Measurements from ENCODE around the gene C11orf42.

C11orf42 gene, protein sequence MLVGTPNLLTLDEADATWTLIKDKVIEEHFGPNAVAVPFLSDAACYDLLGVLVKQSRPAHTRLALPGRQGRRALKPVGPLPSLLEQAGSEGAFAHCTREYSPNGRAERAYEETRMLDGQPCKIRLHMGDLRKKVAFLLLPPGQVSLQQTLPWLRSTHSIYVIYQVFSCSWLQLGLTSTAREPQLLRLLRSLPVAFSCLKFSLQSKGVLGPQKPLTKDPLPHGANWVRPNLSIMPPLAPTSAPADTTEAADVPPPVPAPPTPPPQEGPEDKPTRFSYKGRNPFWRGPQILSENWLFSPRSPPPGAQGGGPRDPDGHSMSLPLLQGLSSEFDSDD

DNA sequence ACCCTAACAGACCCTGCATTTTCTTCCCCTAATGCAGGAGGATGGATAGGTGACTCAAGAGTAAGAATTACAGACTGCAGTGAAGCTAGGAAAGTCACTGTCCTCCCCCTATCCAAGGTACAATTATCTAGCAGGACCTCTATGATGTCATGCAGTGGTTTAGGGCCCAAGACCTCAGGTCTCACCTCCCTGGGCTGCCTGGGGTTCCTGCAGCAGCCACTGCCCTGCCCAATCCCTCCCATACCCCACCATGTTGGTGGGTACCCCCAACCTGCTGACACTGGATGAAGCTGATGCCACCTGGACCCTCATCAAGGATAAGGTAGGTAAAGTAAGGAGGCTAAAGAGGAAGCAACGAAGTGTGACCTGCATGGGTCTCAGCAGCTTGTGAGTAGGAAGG lies at the start of gene C11orf42:
Gene C11orf42 (plus strand): TSS at position 192 of the 400 bp plus-strand sequence. CDS start 59 bp downstream, at position 251.
- FAIRE-seq = no peak

DNA sequence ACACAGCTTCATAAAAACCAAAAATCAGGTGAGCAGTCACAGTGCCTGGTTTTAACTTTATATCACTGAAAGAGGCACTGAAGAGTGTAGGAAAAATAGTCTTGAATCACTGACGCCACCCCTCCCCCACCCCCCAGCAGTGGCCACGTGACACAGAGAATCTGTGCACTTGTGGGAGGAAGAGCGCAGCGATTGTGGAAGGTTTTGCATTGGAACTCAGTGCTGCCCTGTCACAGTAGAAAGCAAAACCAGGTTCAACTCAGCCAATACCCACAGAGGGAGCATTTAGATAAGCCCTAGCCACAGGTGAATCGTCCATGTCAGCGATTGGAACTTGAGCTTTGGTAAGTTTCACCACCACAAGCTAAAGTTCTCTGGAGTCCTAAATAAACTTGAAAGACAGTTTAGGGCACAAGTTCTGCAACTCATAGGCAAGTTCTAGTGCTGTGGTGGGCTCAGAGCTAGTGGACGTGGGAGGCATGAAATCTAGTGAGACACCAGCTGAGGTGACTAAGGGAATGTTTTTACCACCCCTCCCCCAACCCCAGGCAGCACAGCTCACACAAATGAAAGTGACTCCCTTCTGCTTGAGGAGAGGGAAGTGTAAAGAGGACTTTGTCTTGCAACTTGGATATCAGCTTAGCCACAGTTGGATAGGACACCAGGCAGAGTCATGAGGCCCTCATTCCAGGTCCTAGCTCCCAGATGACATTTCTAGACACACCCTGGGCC lies 48.6 kb upstream of the C11orf42 start:
- no peak for FAIRE-seq

DNA sequence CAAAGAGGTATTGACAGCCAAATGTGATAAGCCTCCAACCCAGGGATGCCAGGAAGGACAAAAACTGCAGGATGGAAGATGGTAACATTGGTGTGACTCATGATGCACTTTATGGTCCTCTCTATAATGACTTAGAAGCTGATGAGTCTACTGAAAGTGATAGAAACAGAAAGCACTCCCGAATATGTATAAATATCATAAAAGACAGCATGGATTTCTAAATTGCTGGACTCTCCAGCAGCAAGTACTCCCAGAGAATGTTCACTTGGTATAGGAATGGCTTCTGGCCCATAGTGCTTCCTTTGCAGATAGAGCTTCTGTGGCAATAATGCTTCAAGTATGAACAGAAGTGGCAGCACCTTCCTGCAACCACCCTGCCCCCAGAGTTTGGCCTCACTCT lies 35.1 kb upstream of the C11orf42 start, which contains the start of gene OR52B2:
Gene OR52B2 (minus strand): TSS at position 101 of the 400 bp plus-strand sequence. CDS start 0 bp downstream, at position 101.
- no peak for FAIRE-seq

DNA sequence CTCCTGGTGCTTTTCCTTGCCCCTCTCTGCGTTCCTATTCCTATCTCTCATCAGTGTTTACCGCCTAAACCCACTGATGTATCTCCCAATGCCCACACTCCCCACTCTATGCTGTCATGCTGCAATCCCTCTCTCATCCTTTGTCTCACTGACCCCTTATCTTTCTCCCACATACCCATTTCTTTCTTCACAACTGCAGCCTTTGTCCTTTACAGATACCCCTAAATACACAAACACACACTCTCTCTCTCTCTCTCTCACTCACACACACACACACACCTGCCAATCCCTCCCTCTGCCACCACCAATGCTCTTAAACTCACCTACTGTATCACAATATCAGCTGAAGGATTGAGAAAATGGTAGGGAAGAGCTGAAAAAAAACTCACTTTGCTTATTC lies 29.9 kb upstream of the C11orf42 start:
- FAIRE-seq = no peak

DNA sequence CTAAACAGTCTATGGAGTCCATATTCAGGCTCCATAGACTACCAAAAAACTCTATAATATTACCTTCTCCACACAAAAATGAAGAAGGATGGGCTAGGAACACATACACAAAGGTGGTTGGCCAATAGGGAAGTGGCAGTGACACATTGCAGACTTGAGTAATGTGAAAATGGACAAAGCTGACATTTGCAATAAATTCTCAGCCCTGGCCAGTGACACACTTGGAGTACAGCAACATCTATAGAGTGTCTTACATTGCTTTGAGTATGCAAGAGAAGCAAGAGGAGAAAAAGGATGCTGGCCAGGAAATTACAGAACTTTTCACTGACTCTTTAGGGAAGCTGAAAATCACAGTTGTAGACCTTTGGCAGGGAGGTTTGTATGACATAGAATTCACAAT lies 13.6 kb upstream of the C11orf42 start:
- FAIRE-seq = no peak

DNA sequence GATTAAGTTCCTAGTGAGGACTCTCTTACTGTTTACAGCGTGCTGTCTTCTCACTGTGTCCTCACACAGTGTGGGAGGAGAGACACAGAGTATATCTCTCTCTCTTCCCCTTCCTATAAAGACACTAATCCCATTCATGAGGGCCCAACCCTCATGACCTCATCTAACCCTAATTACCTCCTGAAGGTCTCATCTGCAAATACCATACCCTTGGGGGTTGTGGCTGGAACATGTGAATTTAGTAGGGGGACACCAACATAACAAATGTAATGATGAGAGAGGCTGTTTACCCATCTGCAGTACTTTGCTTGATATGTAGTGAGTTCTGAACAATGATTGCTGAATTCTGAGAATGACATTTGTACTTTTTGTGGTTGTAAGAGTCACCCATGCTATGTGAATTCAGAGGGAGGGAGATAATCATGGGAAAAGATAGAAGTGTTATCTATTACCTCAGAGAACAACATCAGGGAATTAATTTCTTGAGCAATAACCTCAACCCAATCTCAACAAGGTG lies 11.2 kb upstream of the C11orf42 start:
- no peak for FAIRE-seq

DNA sequence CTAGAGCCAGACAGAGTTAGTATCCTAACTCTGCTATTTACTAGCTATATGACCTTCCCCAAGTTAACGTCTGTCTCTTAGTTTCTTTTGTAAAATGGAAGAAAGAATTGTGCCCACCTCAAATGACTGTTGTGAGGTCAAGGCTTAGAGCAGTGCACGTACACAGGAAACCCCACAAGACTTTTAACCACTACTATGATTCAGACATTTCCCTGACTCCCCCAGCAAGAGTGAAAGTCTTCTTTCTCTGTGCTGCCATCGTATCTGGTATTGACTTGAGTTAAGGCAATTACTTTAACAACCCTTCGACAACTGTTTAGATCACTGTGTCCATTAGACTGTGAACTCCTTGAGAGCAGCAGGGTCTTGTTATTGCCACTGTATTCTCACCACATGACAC lies 9.0 kb upstream of the C11orf42 start:
- no peak for FAIRE-seq

DNA sequence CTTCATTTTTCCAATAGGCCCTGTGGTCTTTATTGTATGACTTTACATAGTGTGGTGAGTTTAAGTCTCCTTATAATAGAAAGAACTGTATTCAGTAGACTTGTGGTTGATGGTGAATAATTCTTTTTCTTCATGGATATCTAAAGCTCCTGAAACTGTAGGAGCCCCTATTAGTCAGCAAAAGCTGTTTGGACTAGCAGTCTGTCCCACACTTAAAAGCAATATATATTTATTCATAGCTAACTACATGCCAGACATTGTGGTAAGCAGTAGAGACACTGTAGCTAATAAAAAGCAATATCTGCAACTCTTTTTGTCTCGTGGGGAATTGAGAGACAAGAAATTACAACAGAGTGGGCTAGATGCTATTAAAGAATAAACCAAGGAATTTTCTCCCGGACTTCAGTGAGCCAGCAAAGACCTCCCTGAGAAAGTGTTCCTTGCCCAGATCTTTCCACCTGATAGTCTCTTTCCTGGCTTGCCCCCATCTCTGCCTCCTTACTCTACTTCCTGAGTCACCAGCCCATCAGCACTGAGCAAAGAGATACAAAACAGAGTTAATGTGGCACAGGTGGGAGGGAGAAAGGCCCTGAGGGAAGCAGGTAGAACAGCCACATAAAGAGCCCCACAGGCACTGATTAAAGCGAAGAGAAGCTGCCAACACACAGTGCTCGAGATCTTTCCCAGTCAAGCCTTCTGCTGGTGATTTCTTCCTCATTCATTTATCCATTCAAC lies 7.7 kb upstream of the C11orf42 start:
- FAIRE-seq = no peak

DNA sequence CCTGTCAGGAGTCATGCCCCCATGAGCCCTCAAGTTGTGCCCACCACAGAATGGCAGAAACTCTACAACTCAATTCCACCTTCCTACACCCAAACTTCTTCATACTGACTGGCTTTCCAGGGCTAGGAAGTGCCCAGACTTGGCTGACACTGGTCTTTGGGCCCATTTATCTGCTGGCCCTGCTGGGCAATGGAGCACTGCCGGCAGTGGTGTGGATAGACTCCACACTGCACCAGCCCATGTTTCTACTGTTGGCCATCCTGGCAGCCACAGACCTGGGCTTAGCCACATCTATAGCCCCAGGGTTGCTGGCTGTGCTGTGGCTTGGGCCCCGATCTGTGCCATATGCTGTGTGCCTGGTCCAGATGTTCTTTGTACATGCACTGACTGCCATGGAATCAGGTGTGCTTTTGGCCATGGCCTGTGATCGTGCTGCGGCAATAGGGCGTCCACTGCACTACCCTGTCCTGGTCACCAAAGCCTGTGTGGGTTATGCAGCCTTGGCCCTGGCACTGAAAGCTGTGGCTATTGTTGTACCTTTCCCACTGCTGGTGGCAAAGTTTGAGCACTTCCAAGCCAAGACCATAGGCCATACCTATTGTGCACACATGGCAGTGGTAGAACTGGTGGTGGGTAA lies 6.1 kb upstream of the C11orf42 start, which contains the start of gene OR52W1:
Gene OR52W1 (plus strand): TSS at position 51 of the 637 bp plus-strand sequence. CDS start 0 bp downstream, at position 51.
- no peak for FAIRE-seq

DNA sequence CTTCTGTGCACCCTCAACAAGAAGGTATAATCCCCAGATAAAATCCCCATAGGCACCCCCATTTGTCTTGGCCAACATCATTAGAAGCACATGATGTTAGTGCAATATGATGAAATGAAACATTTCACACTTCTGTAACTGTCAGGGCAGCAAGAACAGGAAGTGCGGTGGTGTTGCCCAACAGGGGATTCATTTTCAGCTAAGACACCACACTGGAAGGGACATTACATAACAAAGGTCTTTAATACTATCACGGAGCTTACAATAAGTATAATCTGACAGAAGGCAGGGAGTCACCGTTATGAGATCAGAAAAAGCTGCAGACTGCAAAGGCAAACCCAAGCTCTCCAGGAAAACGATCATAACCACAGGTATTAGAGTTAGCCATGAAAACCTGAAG lies 4.4 kb upstream of the C11orf42 start:
- FAIRE-seq = no peak

DNA sequence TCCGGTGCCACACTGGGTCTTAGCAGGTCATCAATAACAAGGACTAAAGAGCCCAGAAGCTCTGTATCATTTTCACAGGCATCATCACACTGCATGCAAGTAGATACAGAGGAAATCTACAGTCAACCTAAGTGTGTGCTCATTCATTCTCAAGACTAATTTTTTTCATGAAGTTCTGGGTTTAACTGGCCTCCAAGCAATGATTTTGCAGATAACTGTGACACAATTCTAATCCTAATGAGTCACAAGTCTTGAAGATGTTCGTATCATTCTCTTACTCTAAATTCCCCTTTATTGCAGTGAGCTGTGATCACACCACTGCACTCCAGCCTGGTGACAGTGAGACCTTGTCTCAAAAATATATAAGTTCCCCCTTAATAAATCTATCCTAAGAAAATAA lies 3.9 kb upstream of the C11orf42 start:
- no peak for FAIRE-seq

DNA sequence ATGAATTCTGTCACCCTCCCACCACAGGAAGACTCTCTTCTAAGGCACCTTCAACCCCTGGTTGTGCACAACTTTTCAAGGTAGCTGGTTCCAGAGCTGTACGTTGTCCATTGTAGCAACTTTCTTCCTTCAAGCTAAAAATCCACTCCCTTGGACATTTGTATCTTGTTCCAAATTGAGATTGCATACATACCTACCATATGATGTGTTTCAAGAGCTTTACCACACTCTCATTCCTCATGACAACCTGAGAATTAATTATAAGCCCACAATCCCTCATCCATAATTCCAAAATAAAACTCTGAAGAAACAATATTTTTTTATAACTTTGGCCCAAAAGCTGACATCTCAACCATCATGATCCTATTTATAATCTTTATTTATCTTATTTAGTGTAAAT lies 3.3 kb upstream of the C11orf42 start:
- no peak for FAIRE-seq

DNA sequence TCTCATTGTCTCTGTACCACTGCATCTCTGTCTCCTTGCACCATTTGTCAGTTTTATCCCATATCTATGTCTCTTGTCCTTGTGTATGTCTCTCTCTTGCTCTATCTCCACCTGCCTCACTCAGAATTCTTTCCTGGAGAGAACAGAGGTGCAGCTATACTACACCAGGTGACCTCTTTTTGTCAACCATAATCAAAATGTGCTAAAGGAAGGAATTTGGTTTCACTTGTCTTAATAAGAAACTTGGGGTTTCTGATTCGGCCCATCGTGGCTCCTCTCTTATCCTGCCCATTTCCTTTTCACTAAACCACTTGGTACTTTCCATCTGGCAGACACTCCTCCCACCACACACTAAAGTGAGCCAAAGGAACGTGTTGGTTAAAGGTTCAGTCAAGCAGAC lies 2.0 kb upstream of the C11orf42 start:
- no peak for FAIRE-seq

DNA sequence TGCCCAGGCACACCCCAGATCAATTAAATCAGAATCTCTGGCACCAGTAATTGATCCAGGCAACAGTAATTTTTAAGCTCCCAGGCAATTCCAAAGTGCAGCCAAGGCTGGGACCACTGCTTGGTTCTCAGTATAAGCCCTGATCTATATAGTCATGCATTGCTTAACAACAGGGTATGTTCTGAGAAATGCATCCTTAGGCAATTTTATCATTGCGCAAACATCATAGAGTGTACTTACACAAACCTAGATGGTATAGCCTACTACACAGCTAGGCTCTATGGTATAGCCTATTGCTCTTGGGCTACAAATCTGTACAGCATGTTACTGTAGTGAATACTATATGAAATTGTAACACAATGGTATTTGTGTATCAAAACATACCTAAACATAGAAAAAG lies 651 bp upstream of the C11orf42 start:
- FAIRE-seq = no peak

DNA sequence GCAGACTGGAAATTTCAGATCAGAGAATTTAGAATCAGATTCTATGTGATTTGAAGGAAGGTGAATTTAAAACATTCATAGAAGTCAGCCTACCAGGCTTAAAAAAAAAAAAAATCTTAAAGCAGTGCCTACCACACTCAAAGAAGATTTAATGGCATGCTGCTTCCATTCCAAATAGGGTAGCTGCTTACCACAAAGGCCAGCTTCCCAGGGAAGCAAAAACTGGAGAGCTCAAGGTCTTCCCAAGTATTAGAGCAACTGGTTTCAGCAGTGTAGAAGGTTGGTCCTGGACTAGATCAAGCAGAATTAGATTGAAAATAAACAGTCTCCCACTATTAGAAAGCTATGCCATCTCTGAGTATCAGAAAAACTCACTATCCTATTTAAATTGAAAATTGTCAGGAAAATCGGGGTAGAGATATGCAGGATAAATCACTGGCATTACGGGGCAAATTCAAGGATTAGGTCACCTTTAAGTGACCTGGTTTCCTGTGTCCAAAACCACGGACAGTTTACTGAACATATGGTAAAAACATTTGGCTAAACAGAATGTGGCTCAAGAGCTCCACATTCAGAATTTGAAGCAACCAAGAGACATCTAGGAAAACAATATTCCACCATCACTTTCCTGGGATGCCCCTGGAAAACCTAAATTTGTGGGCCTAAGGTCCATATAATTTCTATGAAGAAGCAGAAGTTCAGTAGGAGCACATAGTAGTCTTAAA lies 1.3 kb downstream of the C11orf42 start:
- no peak for FAIRE-seq

DNA sequence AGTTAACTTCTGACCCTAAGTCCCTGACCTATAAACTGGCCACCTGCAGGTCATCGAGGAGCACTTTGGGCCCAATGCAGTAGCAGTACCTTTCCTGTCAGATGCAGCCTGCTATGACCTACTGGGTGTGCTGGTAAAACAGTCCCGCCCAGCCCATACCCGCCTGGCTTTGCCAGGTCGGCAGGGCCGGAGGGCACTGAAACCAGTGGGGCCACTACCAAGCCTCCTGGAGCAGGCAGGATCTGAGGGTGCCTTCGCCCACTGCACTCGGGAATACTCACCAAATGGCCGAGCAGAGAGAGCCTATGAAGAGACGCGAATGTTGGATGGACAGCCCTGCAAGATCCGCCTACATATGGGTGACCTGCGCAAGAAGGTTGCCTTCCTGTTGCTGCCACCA lies 4.4 kb downstream of the C11orf42 start:
- FAIRE-seq = no peak

DNA sequence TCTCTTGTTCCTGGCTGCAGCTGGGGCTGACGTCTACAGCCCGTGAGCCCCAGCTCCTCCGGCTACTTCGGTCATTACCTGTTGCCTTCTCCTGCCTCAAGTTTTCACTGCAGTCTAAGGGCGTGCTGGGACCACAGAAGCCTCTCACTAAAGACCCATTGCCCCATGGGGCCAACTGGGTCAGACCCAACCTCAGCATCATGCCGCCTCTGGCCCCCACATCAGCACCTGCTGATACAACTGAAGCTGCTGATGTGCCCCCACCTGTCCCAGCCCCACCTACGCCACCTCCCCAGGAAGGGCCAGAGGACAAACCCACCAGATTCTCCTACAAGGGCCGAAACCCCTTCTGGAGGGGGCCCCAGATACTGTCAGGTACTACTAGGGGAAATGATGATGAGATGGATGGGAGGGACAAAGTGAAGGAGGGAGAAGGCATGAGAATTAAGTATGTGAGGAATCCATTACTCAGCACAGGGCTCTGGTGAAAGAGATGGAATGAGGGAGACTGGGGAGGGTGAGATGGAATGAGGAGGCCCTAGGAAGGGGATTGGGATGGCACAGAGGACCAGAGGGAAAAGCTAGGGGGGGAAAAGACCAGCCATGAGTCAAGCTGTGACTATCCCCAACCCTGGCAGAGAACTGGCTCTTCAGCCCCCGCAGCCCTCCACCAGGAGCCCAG lies 5.1 kb downstream of the C11orf42 start:
- FAIRE-seq = no peak

DNA sequence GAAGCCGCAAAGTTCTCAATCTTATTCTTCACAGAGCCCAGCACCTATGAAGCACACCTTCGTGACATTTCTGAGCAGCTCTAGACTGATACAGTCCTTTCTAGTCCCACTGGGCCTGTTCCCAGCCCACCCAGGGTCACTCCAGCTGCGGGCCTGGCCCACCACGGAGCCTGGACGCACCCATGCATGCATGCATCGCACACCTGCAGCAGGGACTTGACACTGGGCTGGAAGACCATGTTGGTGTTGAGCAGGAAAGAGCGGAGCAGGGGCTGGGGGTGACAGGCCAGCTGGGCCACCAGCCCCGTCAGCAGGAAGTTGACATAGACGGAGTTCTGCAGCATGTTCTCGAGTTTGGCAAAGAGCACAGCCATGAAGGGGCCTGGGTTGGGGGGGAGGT lies 9.2 kb downstream of the C11orf42 start:
- FAIRE-seq = no peak

DNA sequence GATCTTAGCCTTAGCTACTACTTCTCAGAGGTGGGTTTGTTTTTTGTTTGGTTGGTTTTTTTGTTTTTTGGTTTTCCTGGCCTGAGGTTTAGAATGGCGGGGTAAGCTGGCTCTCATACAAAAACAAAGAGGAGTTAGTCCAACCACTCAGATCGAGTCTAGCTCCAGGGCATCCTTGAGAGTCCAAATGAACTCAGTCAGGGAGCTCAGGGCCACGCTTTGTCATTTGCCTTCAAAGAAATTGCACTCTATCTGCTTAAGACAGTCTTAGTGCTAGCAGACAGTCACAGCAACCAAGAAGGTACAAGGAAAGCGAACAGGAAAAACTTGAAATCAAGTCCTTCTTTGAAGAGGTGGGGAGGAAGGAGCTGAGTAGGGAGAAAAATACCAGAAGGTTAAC lies 11.1 kb downstream of the C11orf42 start:
- no peak for FAIRE-seq

DNA sequence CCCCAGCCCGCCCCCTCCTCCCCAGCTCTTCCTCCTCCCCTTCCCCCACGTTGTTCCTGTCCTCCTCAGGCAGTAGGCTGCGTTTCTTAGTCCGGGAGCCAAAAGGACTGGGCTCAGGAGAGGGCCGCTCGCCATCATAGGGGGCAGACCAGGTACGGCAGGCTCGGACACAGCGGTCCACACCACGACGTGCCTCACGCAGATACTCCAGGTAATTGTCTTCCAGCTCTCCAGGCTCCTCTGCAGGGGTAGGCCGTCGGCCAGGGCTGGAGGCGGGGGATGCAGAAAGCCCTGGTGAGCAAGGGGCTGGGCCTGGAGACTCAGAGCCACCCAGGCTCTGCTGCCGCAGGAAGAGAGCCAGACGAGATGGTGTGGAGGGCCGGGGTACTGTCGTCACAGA lies 12.4 kb downstream of the C11orf42 start:
- FAIRE-seq = no peak

DNA sequence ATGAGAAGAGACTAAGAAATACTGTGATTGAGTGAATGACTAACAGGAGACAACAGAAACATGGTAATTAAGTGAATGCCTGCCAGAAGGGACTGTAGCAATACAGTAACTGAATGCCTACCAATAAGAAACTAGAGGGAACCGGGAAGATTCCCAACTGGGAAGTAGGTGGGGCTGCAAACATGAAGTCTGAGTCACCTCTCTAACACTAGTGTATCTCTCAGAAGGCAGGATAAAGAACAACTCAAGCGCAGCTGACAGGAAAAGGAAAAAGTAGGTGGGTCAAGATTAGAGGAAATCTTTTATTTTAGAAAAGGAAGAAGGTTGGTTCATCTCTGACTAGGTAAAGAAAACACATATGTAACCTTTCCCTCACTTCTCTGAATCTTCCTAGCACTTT lies 14.0 kb downstream of the C11orf42 start:
- no peak for FAIRE-seq

DNA sequence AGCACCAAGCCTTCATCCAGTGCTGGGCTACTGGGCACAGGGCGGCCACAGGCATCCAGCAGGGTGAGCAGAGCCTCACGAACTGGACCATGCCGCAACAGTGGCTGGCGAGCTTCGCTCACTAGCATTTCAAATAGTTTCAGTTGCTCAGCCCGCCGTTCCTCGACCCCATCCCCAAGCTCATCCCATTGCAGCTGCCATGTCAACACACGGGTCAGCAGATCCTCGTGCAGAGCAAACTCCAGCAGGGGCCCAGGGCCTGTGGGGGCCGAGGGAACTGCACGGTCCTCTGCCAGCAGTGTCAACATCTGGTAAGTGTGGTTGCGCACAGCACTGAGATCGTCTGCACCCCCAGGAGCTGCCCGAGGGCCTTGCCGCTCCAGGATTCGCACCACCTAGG lies 18.5 kb downstream of the C11orf42 start:
- FAIRE-seq = no peak

Measured in TTC549 (cell line).